ENCODE data around the gene MDM4.

Gene MDM4

DNA sequence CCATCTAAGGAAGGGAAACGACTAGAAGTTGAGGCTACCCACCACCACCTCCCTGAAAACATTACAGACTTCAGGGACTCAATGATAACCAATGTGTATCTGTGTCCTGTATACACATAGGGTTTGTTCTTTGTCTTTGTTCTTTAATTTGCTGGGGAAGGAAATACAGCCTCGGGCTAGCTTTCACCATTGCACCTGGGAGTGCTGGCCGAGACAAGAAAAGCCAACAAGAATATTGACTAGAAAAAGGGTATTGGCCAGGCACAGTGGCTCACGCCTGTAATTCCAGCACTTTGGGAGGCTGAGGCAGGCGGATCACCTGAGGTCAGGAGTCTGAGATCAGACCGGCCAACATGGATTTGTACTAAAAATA is 50.4 kb downstream of the MDM4 start:
- H3K27ac ChIP-seq (ENCODE audit: low read length): no peak overlapping the region
- H3K36me3 ChIP-seq (ENCODE audit: insufficient read depth, low read length): peaks cover 2% of the 10 kb centered on the region; the same call in 1 of the 2 replicates
- peaks cover 3% of the 10 kb centered on the region; the same call in 1 of the 2 replicates for H3K4me1 ChIP-seq (ENCODE audit: insufficient read depth, low read length)
- no peak overlapping the region for H3K9ac ChIP-seq (ENCODE audit: low read depth, low read length)
- H3K4me3 ChIP-seq (ENCODE audit: low read depth in 1 of 2, low read length in 2 of 2): no peak overlapping the region
- no peaks in the 10 kb centered on the region; the same call in 1 of the 2 replicates for H4K20me1 ChIP-seq (ENCODE audit: insufficient read depth, low read length)
- no peak overlapping the region for H2AFZ ChIP-seq (ENCODE audit: low read depth, low read length)
- no peak for ATAC-seq (ENCODE audit: insufficient read depth, low read depth)
- DNase-seq: no peak
- H3K27me3 ChIP-seq (ENCODE audit: insufficient read depth, low read length, poor library complexity): no peaks in the 10 kb centered on the region
- H3K9me3 ChIP-seq (ENCODE audit: insufficient read depth, low read length, severe bottlenecking): no peaks in the 10 kb centered on the region
- TF ChIP-seq, protein P1, sequence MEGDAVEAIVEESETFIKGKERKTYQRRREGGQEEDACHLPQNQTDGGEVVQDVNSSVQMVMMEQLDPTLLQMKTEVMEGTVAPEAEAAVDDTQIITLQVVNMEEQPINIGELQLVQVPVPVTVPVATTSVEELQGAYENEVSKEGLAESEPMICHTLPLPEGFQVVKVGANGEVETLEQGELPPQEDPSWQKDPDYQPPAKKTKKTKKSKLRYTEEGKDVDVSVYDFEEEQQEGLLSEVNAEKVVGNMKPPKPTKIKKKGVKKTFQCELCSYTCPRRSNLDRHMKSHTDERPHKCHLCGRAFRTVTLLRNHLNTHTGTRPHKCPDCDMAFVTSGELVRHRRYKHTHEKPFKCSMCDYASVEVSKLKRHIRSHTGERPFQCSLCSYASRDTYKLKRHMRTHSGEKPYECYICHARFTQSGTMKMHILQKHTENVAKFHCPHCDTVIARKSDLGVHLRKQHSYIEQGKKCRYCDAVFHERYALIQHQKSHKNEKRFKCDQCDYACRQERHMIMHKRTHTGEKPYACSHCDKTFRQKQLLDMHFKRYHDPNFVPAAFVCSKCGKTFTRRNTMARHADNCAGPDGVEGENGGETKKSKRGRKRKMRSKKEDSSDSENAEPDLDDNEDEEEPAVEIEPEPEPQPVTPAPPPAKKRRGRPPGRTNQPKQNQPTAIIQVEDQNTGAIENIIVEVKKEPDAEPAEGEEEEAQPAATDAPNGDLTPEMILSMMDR (IDR thresholded peaks at IDR 0.05; ENCODE audit: borderline replicate concordance, extremely low read depth, low read length, poor library complexity, severe bottlenecking): no peak
- no peak for TF ChIP-seq EZH2 (IDR thresholded peaks at IDR 0.05; ENCODE audit: borderline replicate concordance, low read depth, low read length, severe bottlenecking)
- no peaks in the 10 kb centered on the region for H3K79me2 ChIP-seq (ENCODE audit: insufficient read depth, low read length)
- H3K4me2 ChIP-seq (ENCODE audit: insufficient read depth, low read length): no peak overlapping the region

DNA sequence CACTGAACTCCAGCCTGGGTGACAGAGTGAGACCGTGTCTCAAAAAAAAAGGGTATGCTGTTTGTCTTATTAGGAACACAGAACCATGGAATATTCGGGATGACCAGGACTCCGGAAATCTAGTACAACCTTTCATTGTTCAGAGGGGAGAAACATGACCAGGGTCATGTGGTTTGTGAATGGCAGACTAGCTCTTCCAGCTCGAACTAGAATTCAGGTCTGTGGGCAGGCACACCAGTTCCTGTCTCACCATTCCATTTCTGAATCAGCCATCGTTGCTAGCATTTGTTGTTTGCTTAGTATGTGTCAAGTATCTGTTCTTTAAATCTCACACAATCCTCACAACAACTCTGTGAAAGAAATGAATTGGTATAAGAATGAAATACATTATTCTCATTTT is 50.9 kb downstream of the MDM4 start:
- H3K79me2 ChIP-seq (ENCODE audit: insufficient read depth, low read length): no peaks in the 10 kb centered on the region
- no peak for ATAC-seq (ENCODE audit: insufficient read depth, low read depth)
- no peak for DNase-seq
- H3K4me3 ChIP-seq (ENCODE audit: low read depth in 1 of 2, low read length in 2 of 2): no peak overlapping the region
- H3K4me2 ChIP-seq (ENCODE audit: insufficient read depth, low read length): no peak overlapping the region
- no peak overlapping the region for H2AFZ ChIP-seq (ENCODE audit: low read depth, low read length)
- no peaks in the 10 kb centered on the region; the same call in 1 of the 2 replicates for H4K20me1 ChIP-seq (ENCODE audit: insufficient read depth, low read length)
- peaks cover 2% of the 10 kb centered on the region; the same call in 1 of the 2 replicates for H3K36me3 ChIP-seq (ENCODE audit: insufficient read depth, low read length)
- no peak for TF ChIP-seq EZH2 (IDR thresholded peaks at IDR 0.05; ENCODE audit: borderline replicate concordance, low read depth, low read length, severe bottlenecking)
- TF ChIP-seq, protein P1 (IDR thresholded peaks at IDR 0.05; ENCODE audit: borderline replicate concordance, extremely low read depth, low read length, poor library complexity, severe bottlenecking): no peak
- H3K27me3 ChIP-seq (ENCODE audit: insufficient read depth, low read length, poor library complexity): no peaks in the 10 kb centered on the region
- no peak overlapping the region for H3K27ac ChIP-seq (ENCODE audit: low read length)
- no peaks in the 10 kb centered on the region for H3K9me3 ChIP-seq (ENCODE audit: insufficient read depth, low read length, severe bottlenecking)
- no peak overlapping the region for H3K9ac ChIP-seq (ENCODE audit: low read depth, low read length)
- H3K4me1 ChIP-seq (ENCODE audit: insufficient read depth, low read length): peaks cover 3% of the 10 kb centered on the region; the same call in 1 of the 2 replicates

DNA sequence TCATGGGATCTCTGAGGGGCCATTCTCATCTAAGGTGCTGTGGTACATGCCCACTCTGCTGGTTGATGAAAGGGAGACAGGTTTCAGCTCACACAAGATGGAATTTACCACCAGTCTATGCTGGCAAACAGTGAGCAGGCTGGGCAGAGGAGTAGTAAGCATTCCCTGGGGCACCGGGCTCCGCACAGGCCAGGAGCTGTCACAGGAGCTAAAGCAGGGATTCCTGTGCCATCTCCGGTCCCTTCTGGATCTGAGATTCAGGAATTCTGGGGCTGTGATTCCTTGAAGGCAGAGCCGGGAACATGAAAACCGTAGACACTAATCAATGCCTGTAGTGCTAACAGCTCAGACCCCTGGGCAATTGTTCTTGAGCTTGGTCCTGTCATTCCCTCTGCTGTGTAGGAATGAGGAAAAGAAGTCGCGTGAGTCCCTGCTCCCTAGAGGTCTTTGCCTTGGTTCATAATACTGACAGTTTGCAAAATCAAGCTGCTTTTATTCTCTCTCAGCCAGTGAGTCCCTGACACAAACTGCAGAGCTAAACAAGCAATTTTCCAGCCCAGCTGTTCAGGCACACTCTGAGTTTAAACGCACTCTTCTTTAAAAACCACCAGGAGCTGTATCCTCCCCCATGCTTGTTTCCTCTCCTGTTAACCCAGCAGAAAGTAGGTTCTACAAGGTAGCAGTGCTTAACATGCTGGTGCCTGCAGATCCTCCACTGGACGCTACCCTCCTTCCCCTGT is 52.5 kb downstream of the MDM4 start:
- ATAC-seq (ENCODE audit: insufficient read depth, low read depth): no peak
- Histone ChIP-seq H3K36me3 (ENCODE audit: insufficient read depth, low read length) (peaks cover 2% of the 10 kb centered on the region; the same call in 1 of the 2 replicates), H3K4me2 (ENCODE audit: insufficient read depth, low read length) (no peak overlapping the region), H4K20me1 (ENCODE audit: insufficient read depth, low read length) (no peaks in the 10 kb centered on the region), H3K4me3 (ENCODE audit: low read depth in 1 of 2, low read length in 2 of 2) (no peak overlapping the region), H3K9me3 (ENCODE audit: insufficient read depth, low read length, severe bottlenecking) (no peaks in the 10 kb centered on the region), H3K27ac (ENCODE audit: low read length) (no peak overlapping the region), H3K4me1 (ENCODE audit: insufficient read depth, low read length) (peaks cover 3% of the 10 kb centered on the region; the same call in 1 of the 2 replicates), H3K27me3 (ENCODE audit: insufficient read depth, low read length, poor library complexity) (no peaks in the 10 kb centered on the region), H3K9ac (ENCODE audit: low read depth, low read length) (no peak overlapping the region), H2AFZ (ENCODE audit: low read depth, low read length) (no peak overlapping the region), H3K79me2 (ENCODE audit: insufficient read depth, low read length) (no peaks in the 10 kb centered on the region)
- no peak for DNase-seq
- no peak for TF ChIP-seq EZH2 (IDR thresholded peaks at IDR 0.05; ENCODE audit: borderline replicate concordance, low read depth, low read length, severe bottlenecking)
- TF ChIP-seq, protein P1 (IDR thresholded peaks at IDR 0.05; ENCODE audit: borderline replicate concordance, extremely low read depth, low read length, poor library complexity, severe bottlenecking): no peak
